GM18870 (cell line): ENCODE data around the gene GRM7.
A peak's percentile ranks its signal among the peaks of the same experiment; 100 is the strongest.

ENCODE experiments used
- ATAC-seq: cut with Tn5 transposase; IDR thresholded peaks from one replicate; pipeline ENCODE4 v1.9.1; 2021; ENCODE audit warnings: moderate library complexity; ENCODE audit not compliant: unreplicated experiment

The GRM7 gene

DNA sequence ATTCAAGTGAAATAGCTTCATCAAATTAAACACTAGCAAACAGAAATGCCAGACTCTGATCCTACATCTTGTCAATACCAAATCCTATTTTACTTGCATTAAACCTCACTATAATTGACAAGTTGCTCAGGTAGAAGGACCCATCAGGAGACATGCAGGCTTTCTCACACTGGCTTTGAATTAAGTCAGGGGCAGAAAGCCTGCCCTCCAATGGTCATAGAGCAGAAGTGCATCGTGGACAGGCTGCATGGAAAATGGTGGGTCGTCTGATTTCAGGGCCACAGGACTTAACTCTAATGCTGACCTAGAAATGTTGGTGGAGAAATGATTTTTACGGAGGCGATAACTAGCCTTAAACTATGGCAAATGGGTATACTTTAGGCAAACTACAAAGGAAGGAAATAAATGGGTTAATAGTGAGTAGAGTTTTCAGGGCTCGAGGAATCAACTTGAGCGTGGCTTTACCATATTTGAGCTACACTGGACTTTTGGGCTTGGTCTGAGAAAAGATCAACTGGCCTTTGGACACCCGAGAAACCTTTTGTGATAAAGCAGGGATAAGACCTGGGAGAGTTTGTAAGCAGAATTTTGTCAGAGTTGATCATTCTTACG, 283.9 kb downstream of the GRM7 start:
- no peak for ATAC-seq

DNA sequence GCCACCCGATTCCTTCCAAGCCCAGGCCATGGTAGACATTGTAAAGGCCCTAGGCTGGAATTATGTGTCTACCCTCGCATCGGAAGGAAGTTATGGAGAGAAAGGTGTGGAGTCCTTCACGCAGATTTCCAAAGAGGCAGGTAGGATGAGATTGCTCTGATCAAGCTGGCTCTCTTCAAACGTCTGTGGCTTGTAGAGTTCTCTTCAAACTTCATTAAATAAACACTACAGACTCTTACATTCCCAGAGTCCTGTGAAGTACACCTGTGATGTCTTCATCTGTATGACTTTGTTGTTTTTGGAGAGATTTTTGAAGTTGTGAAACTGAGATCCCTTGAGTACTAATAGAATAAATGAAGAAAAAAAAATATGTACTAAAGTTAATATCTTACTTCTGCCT, 285.6 kb downstream of the GRM7 start:
- no peak for ATAC-seq

DNA sequence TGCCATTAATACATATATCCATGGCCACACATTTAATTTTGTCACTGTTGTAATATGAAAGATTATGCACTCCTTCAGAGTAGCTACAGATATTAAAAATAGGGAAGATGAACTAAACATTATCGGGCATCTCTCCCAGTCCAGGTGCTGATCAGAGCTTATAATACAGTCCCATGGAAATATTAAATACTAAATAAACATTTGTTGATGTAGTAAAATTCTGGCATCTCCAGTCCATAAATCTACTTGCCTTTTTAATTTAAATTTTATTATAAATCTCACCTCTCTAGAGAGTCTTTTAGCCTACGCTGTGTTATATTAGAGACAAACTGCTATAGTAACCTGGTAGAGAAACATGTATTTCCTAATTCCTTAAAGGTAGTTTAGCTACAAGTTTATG, 297.6 kb downstream of the GRM7 start:
- ATAC-seq, result no peak

DNA sequence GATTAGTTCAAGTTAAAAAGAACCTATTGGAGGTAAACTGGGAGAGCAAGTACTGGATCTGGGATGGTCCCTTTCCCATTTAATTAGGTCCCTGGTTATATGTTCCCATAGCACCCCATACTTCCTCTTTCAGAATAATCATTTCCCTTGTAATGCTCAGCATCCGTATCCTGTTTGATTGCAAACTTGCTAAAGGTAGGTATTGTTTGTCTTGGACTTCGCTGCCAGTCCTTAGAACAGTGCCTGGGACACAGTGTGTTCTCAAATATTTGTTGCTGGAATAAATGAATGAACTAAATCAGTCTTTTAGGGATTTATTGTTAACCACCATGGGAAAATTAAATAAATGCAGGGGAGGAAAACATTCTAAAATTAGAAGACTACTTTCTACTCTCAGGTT, 299.8 kb downstream of the GRM7 start:
- no peak for ATAC-seq

DNA sequence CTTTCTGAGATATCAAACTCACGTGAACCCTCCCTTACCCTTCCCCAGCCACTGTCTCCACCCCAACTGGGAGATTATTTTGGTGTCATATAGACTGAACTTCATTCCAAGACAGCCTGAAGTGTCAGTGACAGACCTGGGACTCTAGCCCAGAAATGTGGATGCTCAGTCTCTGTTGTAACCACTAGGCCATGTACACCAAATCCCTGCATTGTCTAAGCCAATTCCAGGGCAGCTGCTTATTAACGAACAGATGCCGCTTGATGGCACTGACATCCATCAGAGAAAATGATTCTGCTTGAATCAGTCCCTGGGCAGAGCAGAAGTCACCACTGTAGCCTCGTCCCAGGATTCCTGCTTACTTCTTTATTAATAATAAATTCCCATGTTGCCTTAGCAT, 305.5 kb downstream of the GRM7 start:
- ATAC-seq, result no peak

DNA sequence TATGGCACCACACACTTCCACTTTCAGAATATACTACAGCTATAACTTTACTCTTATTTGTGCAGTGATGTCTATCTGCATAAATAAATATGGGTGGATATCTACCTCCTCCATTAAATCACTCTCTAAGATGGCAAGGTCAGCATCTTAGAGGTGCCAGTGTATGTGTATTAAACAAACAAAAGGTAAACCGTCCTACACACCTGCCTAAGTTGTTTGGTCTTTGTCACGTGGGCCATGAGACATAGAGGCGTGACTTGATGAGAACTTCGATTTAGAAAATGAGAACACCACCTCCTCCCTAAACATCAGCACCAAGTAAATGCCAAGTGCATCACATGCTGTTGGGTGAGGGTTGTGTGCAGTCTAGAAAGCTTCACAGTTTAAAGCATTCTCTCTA, 310.6 kb downstream of the GRM7 start:
- no peak for ATAC-seq

DNA sequence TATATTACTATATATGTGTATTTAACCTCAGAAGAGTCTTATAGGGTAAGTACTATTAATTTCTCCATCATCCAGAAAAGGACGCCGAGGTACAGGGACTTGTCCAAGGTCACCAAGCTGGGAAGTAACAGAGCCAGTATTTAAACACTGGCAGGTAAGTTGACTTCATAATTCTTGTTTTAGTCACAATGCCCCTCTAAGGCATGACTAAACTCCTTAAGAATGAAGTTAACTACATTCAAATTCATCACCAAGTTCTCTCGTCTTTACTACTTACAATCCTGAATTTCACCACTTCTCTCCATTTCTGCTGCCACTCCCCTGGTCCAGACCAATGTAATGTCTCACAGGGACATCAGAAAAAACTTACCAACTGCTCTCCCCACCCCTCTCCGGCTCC, 312.1 kb downstream of the GRM7 start:
- no peak for ATAC-seq

DNA sequence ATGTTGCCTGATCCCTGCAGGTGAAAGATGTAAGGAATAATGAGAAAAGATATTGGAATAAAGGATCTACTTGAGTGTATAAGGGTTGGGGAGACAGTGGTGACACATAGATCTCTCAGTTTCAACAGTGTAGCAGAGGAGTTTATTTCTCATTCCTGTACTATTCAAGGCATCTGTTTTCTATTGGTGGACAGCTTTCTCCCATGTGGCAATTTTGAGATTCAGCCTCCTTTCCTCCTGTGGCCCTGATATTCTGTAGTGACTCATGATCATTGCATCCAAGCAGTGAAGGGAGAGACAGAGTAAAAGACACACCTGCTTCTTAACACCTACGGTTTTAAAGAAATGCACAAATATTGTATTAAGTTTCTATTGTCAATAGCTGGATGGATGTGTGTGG, 327.6 kb downstream of the GRM7 start:
- no peak for ATAC-seq

DNA sequence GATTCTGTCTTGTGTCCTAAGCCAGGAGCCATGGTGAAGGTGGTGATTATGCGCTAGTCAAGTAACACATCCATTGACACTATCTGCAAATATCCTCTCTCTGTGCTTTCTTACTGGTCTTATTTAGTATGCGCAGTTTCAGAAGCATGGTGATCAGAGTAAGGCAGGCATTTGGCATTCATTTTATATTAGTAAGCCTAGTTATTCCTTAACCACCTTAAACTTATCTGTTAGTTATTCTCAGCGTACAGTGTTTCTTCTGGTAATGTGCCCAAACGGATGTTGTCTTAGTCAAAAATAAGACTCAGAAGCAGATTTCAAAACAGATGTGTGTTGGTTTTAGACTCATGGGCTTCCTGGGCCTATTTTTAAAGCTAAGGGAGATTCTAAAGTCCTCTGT, 329.2 kb downstream of the GRM7 start:
- peak; percentile 56 for ATAC-seq

DNA sequence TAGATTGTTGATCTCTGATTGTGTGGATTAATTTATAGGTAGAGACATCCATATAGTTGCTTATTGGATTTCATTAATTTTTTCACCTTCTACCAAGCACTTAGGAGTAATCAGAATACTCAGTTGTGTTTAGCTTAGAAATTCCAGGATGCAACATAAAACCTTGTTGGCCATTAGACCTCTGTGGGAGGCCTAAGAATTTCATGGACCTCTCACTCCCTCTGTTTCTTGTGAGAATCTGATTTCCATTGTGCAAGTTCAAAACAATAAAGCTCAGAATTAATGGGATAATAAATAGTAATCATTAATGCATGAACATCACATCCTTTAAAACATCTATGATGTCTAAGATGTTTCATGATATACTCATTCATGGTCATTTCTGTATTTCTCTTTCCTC, 332.4 kb downstream of the GRM7 start:
- no peak for ATAC-seq

DNA sequence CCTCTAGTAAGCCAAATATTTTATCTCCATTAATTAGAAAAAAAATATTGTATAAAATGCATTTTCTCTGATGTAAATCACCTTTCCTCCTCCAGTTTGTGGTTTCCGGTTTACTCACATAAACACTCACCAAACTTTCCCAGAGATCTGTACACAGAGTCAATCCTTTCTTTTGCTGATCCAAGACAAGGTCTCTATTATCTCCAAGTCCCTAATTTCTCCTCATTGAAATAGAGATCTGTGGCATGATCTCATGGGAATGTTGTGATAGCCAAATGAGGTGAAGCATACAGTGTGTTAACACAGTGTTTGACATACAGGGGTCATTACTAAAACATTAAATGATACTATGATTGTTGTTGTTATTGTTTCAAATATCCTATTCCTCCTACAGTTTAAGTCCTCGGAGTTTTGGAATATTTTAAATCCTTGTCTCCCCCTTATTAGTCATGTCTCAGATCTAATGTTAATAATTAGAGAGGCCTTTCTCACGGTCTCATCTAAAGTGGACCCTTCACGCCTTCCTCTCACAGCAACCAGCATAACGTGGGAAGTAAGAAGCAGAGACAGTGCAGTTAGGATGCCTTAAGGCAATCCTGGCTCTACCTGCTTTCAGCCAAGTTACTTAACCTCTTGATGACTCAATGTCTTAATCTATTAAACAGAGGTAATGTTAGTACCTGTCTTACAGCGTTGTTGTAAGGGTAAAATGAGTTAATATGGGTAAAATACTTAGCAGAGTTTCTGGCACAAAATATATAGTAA, 333.3 kb downstream of the GRM7 start:
- no peak for ATAC-seq

DNA sequence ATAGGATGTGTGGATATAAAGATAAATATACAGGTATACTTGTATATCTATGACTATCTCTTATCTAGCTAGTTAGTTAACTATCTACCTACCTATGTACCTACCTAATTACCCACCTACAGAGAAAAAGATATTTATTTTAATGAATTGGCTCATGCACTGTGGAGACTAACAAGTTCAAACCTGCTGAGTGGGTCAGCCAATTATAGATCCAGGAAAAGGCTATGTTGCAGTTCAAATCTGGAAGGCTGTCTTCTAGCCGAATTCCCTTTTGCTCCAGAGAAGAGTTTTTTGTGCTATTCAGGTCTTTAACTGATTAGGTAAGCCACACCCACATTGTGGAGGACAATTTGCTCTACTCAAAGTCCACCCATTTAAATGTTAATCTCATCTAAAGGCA, 335.0 kb downstream of the GRM7 start:
- no peak for ATAC-seq

DNA sequence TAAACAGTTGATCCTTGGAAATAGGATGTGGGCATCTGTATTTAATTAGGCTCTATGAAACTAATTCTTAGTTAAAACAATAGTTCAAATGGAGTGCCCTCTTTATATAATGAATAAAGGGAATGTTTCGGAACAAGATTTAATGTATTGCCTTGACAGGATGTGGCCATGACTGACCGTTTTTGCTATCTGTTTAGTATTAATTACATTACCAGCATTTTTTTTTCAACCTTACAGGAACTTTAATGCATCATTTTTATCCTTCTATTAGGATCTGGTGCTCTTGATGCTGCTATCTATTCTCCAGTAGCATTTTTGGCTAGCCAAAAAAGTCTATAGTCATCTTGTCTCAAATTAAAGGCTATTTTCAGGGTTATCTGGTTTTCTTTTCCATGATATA, 340.9 kb downstream of the GRM7 start:
- no peak for ATAC-seq

DNA sequence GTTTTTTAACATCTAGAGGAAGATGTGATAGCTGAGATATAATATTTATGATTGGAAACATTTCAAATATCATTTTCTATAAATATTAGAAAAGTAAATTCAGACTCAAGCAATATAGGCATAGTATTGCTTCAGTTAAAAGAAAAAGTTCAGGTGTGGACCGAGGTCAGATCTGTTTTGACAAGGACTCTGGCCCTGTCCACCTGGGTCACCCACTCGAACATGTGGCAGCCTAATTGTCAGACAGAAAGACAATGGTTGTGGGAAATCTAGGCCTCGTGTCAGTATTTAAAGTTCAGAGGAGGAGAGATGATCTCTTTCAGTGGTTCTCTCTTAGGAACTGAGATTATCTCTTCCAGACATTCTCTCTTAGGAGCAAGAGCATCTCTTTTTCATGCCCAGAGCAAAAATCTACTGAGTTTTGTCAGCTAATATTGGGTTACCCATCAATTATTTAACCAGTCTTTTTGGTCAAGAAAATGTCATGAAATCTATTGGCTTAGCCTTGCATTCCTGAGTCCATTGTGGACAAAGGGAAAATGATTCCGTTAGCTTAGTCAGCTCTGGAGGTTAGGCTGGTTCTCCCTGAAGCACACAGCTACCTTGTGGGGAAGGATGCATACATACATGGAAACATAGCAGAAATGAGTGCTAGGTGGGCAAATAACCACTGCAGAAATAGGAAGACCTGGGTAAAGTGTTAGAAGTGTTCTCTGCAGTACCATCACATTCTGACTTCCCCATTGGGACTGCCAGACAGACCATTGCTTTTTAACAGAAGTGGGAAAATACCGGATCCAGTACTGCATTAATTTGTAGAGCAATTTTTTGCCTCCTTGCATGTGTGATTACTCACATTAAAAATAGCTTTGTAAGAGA, 343.3 kb downstream of the GRM7 start:
- ATAC-seq, result peak; percentile 36

DNA sequence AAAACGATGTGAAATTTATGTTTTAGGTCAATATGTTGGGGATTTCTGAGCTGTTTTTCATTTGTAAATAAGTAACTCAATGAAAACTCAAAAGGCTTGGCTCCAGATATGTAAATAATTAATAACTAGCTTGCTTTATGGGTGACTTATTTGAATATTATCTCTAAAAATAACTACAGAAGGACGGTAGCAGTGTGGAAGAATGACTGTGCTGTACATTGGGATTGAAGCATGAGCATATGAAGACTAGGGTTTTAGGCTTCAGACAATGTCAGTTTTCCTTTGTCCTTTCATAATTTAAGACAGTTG, 343.9 kb downstream of the GRM7 start:
- ATAC-seq, result peak; percentile 30

DNA sequence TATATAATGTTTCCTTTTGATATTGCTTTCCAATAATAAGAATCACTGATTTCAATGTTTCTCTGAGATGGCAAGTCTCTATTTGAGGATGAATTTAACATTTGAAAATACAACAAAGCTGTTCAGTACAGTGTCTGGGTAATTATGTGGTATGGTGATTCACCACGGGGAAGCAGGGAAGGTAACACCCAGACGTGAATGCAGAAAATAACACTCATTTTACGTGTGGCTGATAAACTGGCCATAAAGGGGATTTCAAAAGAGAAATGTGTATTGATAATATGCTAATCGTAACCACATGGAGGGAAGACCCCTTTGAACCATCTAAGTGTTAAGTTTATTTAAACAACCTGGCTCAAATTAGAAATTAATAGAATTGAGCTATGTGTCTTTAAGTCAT, 344.6 kb downstream of the GRM7 start:
- ATAC-seq, result peak; percentile 43

DNA sequence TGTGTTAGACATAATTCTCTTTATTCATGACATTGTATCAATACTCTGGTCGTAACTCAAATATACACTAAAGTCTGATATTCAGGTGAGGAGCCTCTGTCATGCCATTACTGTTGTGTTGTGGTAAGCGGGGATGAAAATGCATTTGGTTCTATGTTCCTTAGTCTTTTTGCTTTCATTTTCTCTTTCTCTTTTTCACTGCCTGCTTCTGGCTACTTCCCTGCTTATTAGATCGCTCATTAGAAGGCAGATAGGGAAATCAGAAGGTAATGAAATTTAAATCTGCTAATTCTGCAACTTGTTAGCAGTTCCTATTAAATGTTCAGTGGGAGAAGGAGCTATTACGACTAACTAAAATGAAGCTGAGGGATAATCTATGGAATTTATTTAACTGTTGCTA, 345.0 kb downstream of the GRM7 start:
- ATAC-seq, result peak; percentile 60

DNA sequence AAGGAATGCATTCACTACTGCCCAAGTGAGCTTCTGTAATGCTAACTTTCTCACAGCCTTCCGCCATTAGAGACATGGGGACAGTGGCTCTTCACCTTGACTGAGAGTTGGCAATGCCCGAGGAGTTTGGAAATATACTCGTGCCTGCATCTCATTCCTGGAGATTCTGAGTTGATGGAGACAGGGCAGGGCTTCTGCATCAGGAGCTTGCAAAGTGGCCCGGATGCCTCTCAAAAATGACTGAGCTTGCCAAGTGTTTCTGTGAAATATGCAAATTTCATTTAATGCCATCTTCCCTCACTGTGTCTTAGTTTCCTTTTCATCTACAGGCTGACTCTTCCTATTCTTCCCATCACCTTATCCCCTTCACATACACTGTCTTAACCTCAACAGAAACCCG, 346.2 kb downstream of the GRM7 start:
- no peak for ATAC-seq

DNA sequence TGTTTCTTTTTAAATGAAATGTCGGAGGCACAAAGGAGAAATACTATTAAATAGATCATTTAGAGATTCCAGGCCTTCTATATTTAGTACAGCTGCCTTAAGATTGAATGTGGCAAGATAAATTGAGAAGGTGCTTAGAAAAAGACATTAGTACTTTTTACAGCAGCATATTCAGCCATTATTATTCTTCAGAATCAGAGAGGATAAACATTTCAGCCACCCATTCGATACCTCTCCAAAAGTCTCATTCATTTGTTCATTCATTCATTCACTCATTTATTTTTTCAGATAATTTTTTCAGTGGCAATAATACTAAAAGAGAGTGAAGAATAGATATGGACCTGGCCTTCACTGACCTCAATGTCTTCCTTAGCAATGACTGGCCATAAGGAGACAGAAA, 347.0 kb downstream of the GRM7 start:
- ATAC-seq, result no peak

DNA sequence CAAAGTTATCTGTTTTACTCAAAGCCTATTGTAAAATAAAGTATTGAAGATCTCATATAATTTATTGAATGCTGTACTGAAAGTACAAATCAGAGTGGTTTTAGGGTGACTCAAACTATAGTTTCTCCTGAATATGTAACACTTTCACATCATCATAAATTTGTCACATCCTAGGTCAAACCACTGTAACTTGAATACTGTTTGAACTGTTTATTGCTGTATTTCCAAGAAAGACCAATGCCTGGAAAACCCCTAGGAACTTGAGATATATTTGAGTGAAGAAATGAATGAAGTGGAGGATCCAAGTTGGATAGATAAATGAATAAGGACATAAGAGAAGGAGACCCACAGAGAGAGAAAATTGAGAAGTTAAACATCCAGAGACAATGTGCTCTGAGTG, 348.2 kb downstream of the GRM7 start:
- no peak for ATAC-seq

DNA sequence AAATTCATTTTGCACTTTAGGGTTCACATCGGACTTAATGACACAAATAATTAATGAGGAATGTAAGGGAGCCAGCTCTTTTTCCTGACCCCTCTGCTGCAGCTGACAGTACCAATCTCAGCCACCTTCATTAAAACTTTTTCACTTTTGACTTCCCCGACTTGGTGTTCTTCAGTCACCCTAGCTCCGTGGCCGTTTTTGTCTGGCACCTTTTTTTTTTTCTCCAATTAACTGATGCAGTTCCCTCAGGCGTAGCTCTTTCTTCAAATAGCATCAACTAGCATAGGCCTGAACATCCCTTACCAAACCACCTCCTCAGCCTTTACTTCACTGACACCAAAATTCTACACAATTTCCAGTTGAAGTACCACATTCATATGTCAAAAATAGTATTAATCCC, 350.8 kb downstream of the GRM7 start:
- ATAC-seq, result no peak

DNA sequence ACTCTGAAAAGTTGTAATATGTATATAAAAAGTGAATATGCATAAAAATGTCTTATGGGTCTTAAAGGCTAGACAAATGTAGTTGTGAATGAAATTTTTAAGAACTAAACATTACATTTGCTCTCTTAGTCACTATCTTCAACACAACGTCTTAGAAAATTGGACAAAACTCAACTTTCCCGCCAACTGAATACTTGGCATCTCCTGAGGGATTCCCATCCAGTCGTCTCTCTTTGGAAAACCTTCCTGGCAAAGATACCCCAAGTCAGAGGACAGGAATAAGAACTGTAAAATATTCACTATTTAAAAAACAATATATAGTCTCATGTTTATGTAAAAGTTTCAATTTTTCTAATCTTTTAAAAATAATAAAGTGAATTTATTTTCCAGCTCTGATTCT, 354.8 kb downstream of the GRM7 start:
- ATAC-seq, result no peak
